ENCODE results near the gene LILRB2.
"Not testable (repeated sequence)": the region's sequence is repeated elsewhere in the genome, so short reads cannot be mapped to it uniquely, and the experiment has no call there.

LILRB2 gene

GRCh38 chr19:54302257-54302656 lies 21.3 kb upstream of the LILRB2 start:
- peak; percentile 61 for DNase-seq

GRCh38 chr19:54299515-54299914 lies 18.6 kb upstream of the LILRB2 start:
- no peak for DNase-seq

- no peak for DNase-seq
Observed at GRCh38 chr19:54299126-54299498, 18.2 kb upstream of the LILRB2 start.

- DNase-seq: no peak
Observed at GRCh38 chr19:54298357-54299125, 17.6 kb upstream of the LILRB2 start.

GRCh38 chr19:54297759-54298305 lies 16.9 kb upstream of the LILRB2 start:
- DNase-seq: peak; percentile 41

GRCh38 chr19:54294539-54294938 lies 13.6 kb upstream of the LILRB2 start:
- no peak for DNase-seq

GRCh38 chr19:54289160-54289559 lies 8.2 kb upstream of the LILRB2 start:
- not testable (repeated sequence) for DNase-seq

GRCh38 chr19:54287456-54287855 lies 6.5 kb upstream of the LILRB2 start:
- no peak for DNase-seq

GRCh38 chr19:54286283-54286682 lies 5.4 kb upstream of the LILRB2 start:
- DNase-seq: not testable (repeated sequence)

GRCh38 chr19:54285427-54286056 lies 4.6 kb upstream of the LILRB2 start:
- not testable (repeated sequence) for DNase-seq

GRCh38 chr19:54282686-54283470 lies 2.0 kb upstream of the LILRB2 start:
- peak; percentile 13 for DNase-seq

- DNase-seq: not testable (repeated sequence)
Observed at GRCh38 chr19:54281729-54282075, 792 bp upstream of the LILRB2 start.

GRCh38 chr19:54280441-54280840 lies 469 bp downstream of the LILRB2 start:
- peak; percentile 32 for DNase-seq

- DNase-seq: not testable (repeated sequence)
Observed at GRCh38 chr19:54280025-54280424, 885 bp downstream of the LILRB2 start.

- no peak for DNase-seq
Observed at GRCh38 chr19:54279406-54279962, 1.4 kb downstream of the LILRB2 start.

GRCh38 chr19:54278571-54279195 lies 2.2 kb downstream of the LILRB2 start:
- not testable (repeated sequence) for DNase-seq

- DNase-seq: not testable (repeated sequence)
Observed at GRCh38 chr19:54278056-54278455, 2.9 kb downstream of the LILRB2 start.

GRCh38 chr19:54277111-54277615 lies 3.7 kb downstream of the LILRB2 start:
- not testable (repeated sequence) for DNase-seq

GRCh38 chr19:54275951-54276350 lies 5.0 kb downstream of the LILRB2 start:
- no peak for DNase-seq

- DNase-seq: not testable (repeated sequence)
Observed at GRCh38 chr19:54274516-54274915, 6.4 kb downstream of the LILRB2 start.

- DNase-seq: no peak
Observed at GRCh38 chr19:54273821-54274220, 7.1 kb downstream of the LILRB2 start.

GRCh38 chr19:54272181-54272580 lies 8.7 kb downstream of the LILRB2 start:
- DNase-seq: not testable (repeated sequence)

Measured in hematopoietic multipotent progenitor cell treated with erythropoietin and hydrocortisone succinate and interleukin-3 and kit ligand, for 6 days (in vitro differentiated cells).